ENCODE results near the gene ATF6. TPM values are rescaled to one million over a fixed set of nuclear protein-coding genes. Genes with fewer than 3 reads are reported as not detected.

ATF6 gene
- total RNA-seq, 4 donors from 2014 or later = 26.1 to 35.4 (median 32.3) TPM

- Histone ChIP-seq H3K36me3 (peaks cover 0 to 13% (median 0%) of the 10 kb centered on the region in 3 donors), H3K4me3 (no peak overlapping the region), H3K4me1 (peaks cover 0 to 43% (median 12%) of the 10 kb centered on the region in 4 donors), H3K27me3 (no peaks in the 10 kb centered on the region), H3K27ac (no peak overlapping the region), H3K9me3 (no peaks in the 10 kb centered on the region)
- TF ChIP-seq EP300 (IDR thresholded peaks at IDR 0.05) (no peak), CTCF (IDR thresholded peaks at IDR 0.05) (no peak), POLR2A (IDR thresholded peaks at IDR 0.05) (no peak)
- WGBS, 2 donors = 89 to 91% methylated on average over 2 of the region's 2 CpGs
- no peak for DNase-seq (ENCODE audit: low spot score in 2 of 2)
These were observed 189.5 kb downstream of the ATF6 start for GRCh38 chr1:161955606-161956005.

GRCh38 chr1:161956097-161956496 is 190.0 kb downstream of the ATF6 start:
- no peak for DNase-seq (ENCODE audit: low spot score in 2 of 2)
- no peak for TF ChIP-seq POLR2A (IDR thresholded peaks at IDR 0.05)
- TF ChIP-seq CTCF (IDR thresholded peaks at IDR 0.05) = no peak
- no peak for TF ChIP-seq EP300 (IDR thresholded peaks at IDR 0.05)
- WGBS, 2 donors = 78 to 81% methylated on average over 4 of the region's 4 CpGs

GRCh38 chr1:161956930-161957329 is 190.8 kb downstream of the ATF6 start:
- TF ChIP-seq CTCF (IDR thresholded peaks at IDR 0.05) = no peak
- TF ChIP-seq POLR2A (IDR thresholded peaks at IDR 0.05) = no peak
- TF ChIP-seq EP300 (IDR thresholded peaks at IDR 0.05) = no peak
- peaks cover 0 to 13% (median 0%) of the 10 kb centered on the region in 3 donors for H3K36me3 ChIP-seq
- peaks cover 0 to 53% (median 15%) of the 10 kb centered on the region in 4 donors for H3K4me1 ChIP-seq
- no peak overlapping the region for H3K4me3 ChIP-seq
- H3K27me3 ChIP-seq = no peaks in the 10 kb centered on the region
- no peaks in the 10 kb centered on the region for H3K9me3 ChIP-seq
- 47 to 53% methylated on average over 3 of the region's 3 CpGs for WGBS, 2 donors
- DNase-seq (ENCODE audit: low spot score in 2 of 2) = no peak
- H3K27ac ChIP-seq = peak overlapping the region in 1 of 4 donors; percentile 8

More at GRCh38 chr1:161956097-161956496, 190.0 kb downstream of the ATF6 start:
- Histone ChIP-seq H3K27ac (no peak overlapping the region), H3K36me3 (peaks cover 0 to 13% (median 0%) of the 10 kb centered on the region in 3 donors), H3K4me3 (no peak overlapping the region), H3K27me3 (no peaks in the 10 kb centered on the region), H3K9me3 (no peaks in the 10 kb centered on the region), H3K4me1 (peaks cover 0 to 45% (median 12%) of the 10 kb centered on the region in 4 donors)

- TF ChIP-seq POLR2A (IDR thresholded peaks at IDR 0.05) (no peak), CTCF (IDR thresholded peaks at IDR 0.05) (no peak), EP300 (IDR thresholded peaks at IDR 0.05) (no peak)
- no peak overlapping the region for H3K27ac ChIP-seq
- H3K4me3 ChIP-seq = no peak overlapping the region
- H3K4me1 ChIP-seq = peaks cover 0 to 57% (median 12%) of the 10 kb centered on the region in 4 donors
- H3K27me3 ChIP-seq = no peaks in the 10 kb centered on the region
- H3K9me3 ChIP-seq = no peaks in the 10 kb centered on the region
- no peak for DNase-seq (ENCODE audit: low spot score in 2 of 2)
- peaks cover 0 to 13% (median 0%) of the 10 kb centered on the region in 3 donors for H3K36me3 ChIP-seq
- WGBS, 2 donors = 77 to 82% methylated on average over 7 of the region's 7 CpGs
These were observed 192.3 kb downstream of the ATF6 start for GRCh38 chr1:161958425-161958824.

- WGBS, 2 donors = 25 to 29% methylated on average over 8 of the region's 8 CpGs
- no peaks in the 10 kb centered on the region for H3K9me3 ChIP-seq
- DNase-seq (ENCODE audit: low spot score in 2 of 2) = no peak
- no peaks in the 10 kb centered on the region for H3K27me3 ChIP-seq
- peaks cover 0 to 34% (median 5%) of the 10 kb centered on the region in 4 donors for H3K4me1 ChIP-seq
- peak overlapping the region in 3 of 4 donors; percentile 17 to 92 (median 82) for H3K27ac ChIP-seq
- peak overlapping the region in 3 of 4 donors; percentile 8 to 40 (median 13) for H3K4me3 ChIP-seq
- TF ChIP-seq POLR2A (IDR thresholded peaks at IDR 0.05) (no peak), EP300 (IDR thresholded peaks at IDR 0.05) (peak in 1 of 2 donors; percentile 36)
- H3K36me3 ChIP-seq = peaks cover 0 to 16% (median 0%) of the 10 kb centered on the region in 3 donors
These were observed 196.2 kb downstream of the ATF6 start for GRCh38 chr1:161962091-161962887.
